HepG2 (cell line): ENCODE measurements around the gene PCNA. TPM values are rescaled to one million over a fixed set of nuclear protein-coding genes. Genes with fewer than 3 reads are reported as not detected.

Source experiments
- CAMTA2 ChIP-seq: sonication (generic); formaldehyde crosslinking; IDR thresholded peaks from 2 replicates; pipeline ENCODE4 v1.4.0; 2020; ENCODE audit warnings: mild to moderate bottlenecking, missing genetic modification reagents, borderline replicate concordance
- CCDC6 ChIP-seq: sonication (generic); formaldehyde crosslinking; IDR thresholded peaks from 2 replicates; pipeline ENCODE4 v1.8.1; 2022; ENCODE audit warnings: mild to moderate bottlenecking, missing genetic modification reagents, moderate library complexity
- ELF3 ChIP-seq: IDR thresholded peaks from 2 replicates; pipeline ENCODE4 v1.6.1; 2016; ENCODE audit warnings: missing genetic modification reagents, missing compliant biosample characterization
- EZH2 ChIP-seq: conservative IDR thresholded peaks from 2 replicates; pipeline ENCODE4 v1.6.1; 2012; ENCODE audit warnings: mild to moderate bottlenecking, low read depth, low read length, moderate library complexity
- GATAD1 ChIP-seq: IDR thresholded peaks from 2 replicates; pipeline ENCODE4 v1.6.1; 2016; ENCODE audit warnings: missing genetic modification reagents, missing compliant biosample characterization
- GLI4 ChIP-seq: sonication (generic); formaldehyde crosslinking; IDR thresholded peaks from 2 replicates; pipeline ENCODE4 v1.5.1; 2020; ENCODE audit warnings: missing genetic modification reagents, mild to moderate bottlenecking, moderate library complexity, borderline replicate concordance
- HDAC6 ChIP-seq: fragments of 200-600 bp; sonication (generic); IDR thresholded peaks from 2 replicates; pipeline ENCODE4 v1.7.0; 2017; ENCODE audit warnings: mild to moderate bottlenecking, antibody characterized with exemption, low read length, low read depth
- HMG20B ChIP-seq: conservative IDR thresholded peaks from 2 replicates; pipeline ENCODE4 v1.6.1; 2016; ENCODE audit warnings: missing genetic modification reagents, missing compliant biosample characterization
- MAFF ChIP-seq: IDR thresholded peaks from 2 replicates; pipeline ENCODE4 v1.6.1; 2011; ENCODE audit warnings: low read depth, low read length, improper control_type of control experiment
- RARA ChIP-seq: IDR thresholded peaks from 2 replicates; pipeline ENCODE4 v1.6.1; 2016; ENCODE audit warnings: missing genetic modification reagents, missing compliant biosample characterization
- REPIN1 ChIP-seq: sonication (generic); formaldehyde crosslinking; IDR thresholded peaks from 2 replicates; pipeline ENCODE4 v1.8.0; 2022; ENCODE audit warnings: missing genetic modification reagents, low read depth, mild to moderate bottlenecking, borderline replicate concordance
- RFX3 ChIP-seq: IDR thresholded peaks from 2 replicates; pipeline ENCODE4 v1.6.1; 2016; ENCODE audit warnings: missing biosample characterization, missing genetic modification reagents
- RNF2 ChIP-seq: fragments of 450-650 bp; conservative IDR thresholded peaks from 2 replicates; pipeline ENCODE4 v1.6.1; 2016; ENCODE audit warnings: low read depth
- SALL1 ChIP-seq: sonication (generic); formaldehyde crosslinking; IDR thresholded peaks from 2 replicates; pipeline ENCODE4 v1.8.0; 2022; ENCODE audit warnings: mild to moderate bottlenecking, missing genetic modification reagents
- SP2 ChIP-seq: sonication (generic); formaldehyde crosslinking; IDR thresholded peaks from 2 replicates; pipeline ENCODE4 v1.5.1; 2020; ENCODE audit warnings: mild to moderate bottlenecking, missing genetic modification reagents
- ZBTB20 ChIP-seq: sonication (generic); formaldehyde crosslinking; IDR thresholded peaks from 2 replicates; pipeline ENCODE4 v1.8.1; 2023; ENCODE audit warnings: missing genetic modification reagents, low read depth, mild to moderate bottlenecking, borderline replicate concordance
- ZBTB8A ChIP-seq: sonication (generic); formaldehyde crosslinking; IDR thresholded peaks from 2 replicates; pipeline ENCODE4 v1.4.0; 2020; ENCODE audit warnings: mild to moderate bottlenecking, low read depth, missing genetic modification reagents, borderline replicate concordance
- ZMAT3 ChIP-seq: sonication (generic); formaldehyde crosslinking; conservative IDR thresholded peaks from 2 replicates; pipeline ENCODE4 v1.7.0; 2021; ENCODE audit warnings: missing genetic modification reagents
- ZMYM2 ChIP-seq: sonication (generic); formaldehyde crosslinking; IDR thresholded peaks from 2 replicates; pipeline ENCODE4 v1.8.0; 2022; ENCODE audit warnings: mild to moderate bottlenecking, missing genetic modification reagents
- ZNF207 ChIP-seq: fragments of 450-650 bp; IDR thresholded peaks from 2 replicates; pipeline ENCODE4 v1.6.1; 2016; ENCODE audit warnings: antibody characterized with exemption, borderline replicate concordance
- ZNF615 ChIP-seq: sonication (generic); formaldehyde crosslinking; IDR thresholded peaks from 2 replicates; pipeline ENCODE4 v1.5.0; 2020; ENCODE audit warnings: mild to moderate bottlenecking, missing genetic modification reagents, borderline replicate concordance
- ZSCAN20 ChIP-seq: sonication (generic); formaldehyde crosslinking; IDR thresholded peaks from 2 replicates; pipeline ENCODE4 v1.4.0; 2020; ENCODE audit warnings: missing genetic modification reagents, mild to moderate bottlenecking, borderline replicate concordance
- polyA plus RNA-seq, 8 experiments: library from polyadenylated mRNA; depleted of rRNA in 3 of 8; stranded (reverse) in 7 of 8; unstranded in 1 of 8; fragments of >200 nt; fragmentation: Illumina TruSeq in 4 of 8; extraction: Trizol in 4 of 8; gene quantifications; 2 replicates each; pipeline versions ENCODE4 v1.2.1 to v1.2.3, GENCODE V29; 2011 to 2016; ENCODE audit warnings: low read depth in 4 of 8, missing spikeins in 1 of 8, mixed read lengths in 1 of 8; ENCODE audit not compliant: insufficient read depth in 1 of 8
- total RNA-seq, 5 experiments: library from RNA; depleted of rRNA; stranded (reverse); fragments of >200 nt; fragmentation: Illumina TruSeq; extraction: Trizol; gene quantifications; 2 replicates each; pipeline ENCODE4 v1.2.3, GENCODE V29; 2016; ENCODE audit warnings: low read depth in 1 of 5
- TF ChIP-seq, protein P1 (sequence below): sonication (generic); formaldehyde crosslinking; IDR thresholded peaks from 2 replicates; pipeline ENCODE4 v1.8.1; 2023; ENCODE audit warnings: mild to moderate bottlenecking, moderate library complexity, missing genetic modification reagents
- TF ChIP-seq, protein P2 (sequence below): sonication (generic); formaldehyde crosslinking; IDR thresholded peaks from 2 replicates; pipeline ENCODE4 v1.4.0; 2020; ENCODE audit warnings: mild to moderate bottlenecking, missing genetic modification reagents
- TF ChIP-seq, protein P3 (sequence below): sonication (generic); formaldehyde crosslinking; IDR thresholded peaks from 2 replicates; pipeline ENCODE4 v1.4.0; 2020; ENCODE audit warnings: missing genetic modification reagents
- TF ChIP-seq, protein P4 (sequence below): sonication (generic); formaldehyde crosslinking; IDR thresholded peaks from 2 replicates; pipeline ENCODE4 v1.5.0; 2020; ENCODE audit warnings: mild to moderate bottlenecking, missing genetic modification reagents

PCNA gene
- total and polyA plus RNA-seq, 2 of the 13 experiments (the other 11 are each of a cell fraction or from before 2014, with no cell fraction given) = 229 to 655 TPM

DNA sequence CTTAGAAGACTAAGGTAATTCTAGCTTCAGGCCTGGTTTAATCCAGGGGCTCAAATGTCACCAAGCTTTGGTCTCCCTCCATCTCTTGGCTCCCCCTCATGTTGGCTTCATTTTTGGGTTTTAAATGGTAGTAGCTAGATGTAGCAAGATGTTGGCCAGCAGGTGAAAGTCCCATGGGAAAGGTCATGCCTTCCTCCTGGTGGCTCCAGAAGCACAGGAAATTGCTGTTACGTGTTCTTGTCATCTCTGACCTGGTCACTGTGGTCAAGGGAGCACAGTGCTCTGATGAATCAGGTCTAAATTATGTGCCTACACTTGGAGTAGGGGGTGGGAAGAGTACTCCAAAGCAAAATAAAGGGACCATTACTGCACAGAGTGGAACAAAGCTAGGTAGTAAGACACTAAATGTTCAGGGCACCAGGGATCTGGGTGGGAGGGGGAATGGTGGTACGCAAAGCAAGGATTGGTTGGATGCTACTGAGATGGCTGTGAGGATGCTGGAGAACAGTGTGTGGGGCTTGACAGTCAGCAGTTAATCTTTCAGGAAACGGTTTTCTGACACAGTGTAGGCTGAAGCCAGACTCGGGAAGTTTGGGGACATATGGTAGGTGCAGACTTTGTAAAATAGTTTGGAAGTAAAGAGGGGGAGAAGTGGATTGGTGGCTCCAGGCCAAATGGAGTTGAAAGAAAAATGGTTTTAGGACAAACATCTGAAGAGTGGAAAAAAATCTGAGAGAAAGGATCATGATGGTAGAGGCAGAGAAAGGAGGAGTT is 37.1 kb upstream of the PCNA start (continued):
- no peak; the same call in 1 of the 2 replicates for TF ChIP-seq GATAD1
- TF ChIP-seq RARA (CRISPR knock-in tag) = peak; percentile 99
- no peak for TF ChIP-seq HMG20B
- TF ChIP-seq CAMTA2 (CRISPR knock-in tag) = no peak
- no peak for TF ChIP-seq RFX3 (CRISPR knock-in tag)
- TF ChIP-seq CCDC6 (CRISPR knock-in tag) = no peak
- TF ChIP-seq ELF3 (CRISPR knock-in tag) = peak; percentile 88
- no peak for TF ChIP-seq ZNF207
- TF ChIP-seq, protein P1, sequence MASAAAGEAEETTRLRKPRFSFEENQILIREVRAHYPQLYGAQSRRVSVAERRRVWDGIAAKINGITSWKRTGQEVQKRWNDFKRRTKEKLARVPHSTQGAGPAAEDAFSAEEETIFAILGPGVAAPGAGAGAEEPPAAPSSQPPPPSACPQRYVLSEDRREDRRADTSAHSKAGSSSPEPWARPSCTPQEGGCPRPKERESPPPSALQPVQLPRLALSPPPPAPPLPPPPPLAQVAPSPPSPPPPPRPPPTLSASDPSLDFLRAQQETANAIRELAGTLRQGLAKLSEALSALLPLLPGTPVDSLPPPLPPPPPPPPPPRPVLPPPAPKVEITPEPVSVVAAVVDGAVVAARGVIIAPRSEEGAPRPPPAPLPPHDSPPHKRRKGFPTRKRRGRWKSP (CRISPR knock-in tag) = no peak
- TF ChIP-seq GLI4 (CRISPR knock-in tag) = no peak
- TF ChIP-seq RNF2 = no peak
- peak; percentile 61; the same call in 1 of the 2 replicates for TF ChIP-seq ZMYM2
- TF ChIP-seq, protein P2, sequence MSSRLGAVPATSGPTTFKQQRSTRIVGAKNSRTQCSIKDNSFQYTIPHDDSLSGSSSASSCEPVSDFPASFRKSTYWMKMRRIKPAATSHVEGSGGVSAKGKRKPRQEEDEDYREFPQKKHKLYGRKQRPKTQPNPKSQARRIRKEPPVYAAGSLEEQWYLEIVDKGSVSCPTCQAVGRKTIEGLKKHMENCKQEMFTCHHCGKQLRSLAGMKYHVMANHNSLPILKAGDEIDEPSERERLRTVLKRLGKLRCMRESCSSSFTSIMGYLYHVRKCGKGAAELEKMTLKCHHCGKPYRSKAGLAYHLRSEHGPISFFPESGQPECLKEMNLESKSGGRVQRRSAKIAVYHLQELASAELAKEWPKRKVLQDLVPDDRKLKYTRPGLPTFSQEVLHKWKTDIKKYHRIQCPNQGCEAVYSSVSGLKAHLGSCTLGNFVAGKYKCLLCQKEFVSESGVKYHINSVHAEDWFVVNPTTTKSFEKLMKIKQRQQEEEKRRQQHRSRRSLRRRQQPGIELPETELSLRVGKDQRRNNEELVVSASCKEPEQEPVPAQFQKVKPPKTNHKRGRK = no peak
- no peak for TF ChIP-seq EZH2
- no peak for TF ChIP-seq REPIN1 (CRISPR knock-in tag)
- TF ChIP-seq, protein P3, sequence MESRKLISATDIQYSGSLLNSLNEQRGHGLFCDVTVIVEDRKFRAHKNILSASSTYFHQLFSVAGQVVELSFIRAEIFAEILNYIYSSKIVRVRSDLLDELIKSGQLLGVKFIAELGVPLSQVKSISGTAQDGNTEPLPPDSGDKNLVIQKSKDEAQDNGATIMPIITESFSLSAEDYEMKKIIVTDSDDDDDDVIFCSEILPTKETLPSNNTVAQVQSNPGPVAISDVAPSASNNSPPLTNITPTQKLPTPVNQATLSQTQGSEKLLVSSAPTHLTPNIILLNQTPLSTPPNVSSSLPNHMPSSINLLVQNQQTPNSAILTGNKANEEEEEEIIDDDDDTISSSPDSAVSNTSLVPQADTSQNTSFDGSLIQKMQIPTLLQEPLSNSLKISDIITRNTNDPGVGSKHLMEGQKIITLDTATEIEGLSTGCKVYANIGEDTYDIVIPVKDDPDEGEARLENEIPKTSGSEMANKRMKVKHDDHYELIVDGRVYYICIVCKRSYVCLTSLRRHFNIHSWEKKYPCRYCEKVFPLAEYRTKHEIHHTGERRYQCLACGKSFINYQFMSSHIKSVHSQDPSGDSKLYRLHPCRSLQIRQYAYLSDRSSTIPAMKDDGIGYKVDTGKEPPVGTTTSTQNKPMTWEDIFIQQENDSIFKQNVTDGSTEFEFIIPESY = no peak
- no peak for TF ChIP-seq ZBTB8A (CRISPR knock-in tag)
- TF ChIP-seq ZSCAN20 (CRISPR knock-in tag) = no peak
- no peak for TF ChIP-seq HDAC6
- TF ChIP-seq MAFF = peak; percentile 16; the same call in 1 of the 2 replicates
- peak; percentile 40; the same call in 1 of the 2 replicates for TF ChIP-seq ZBTB20 (CRISPR knock-in tag)
- TF ChIP-seq SP2 (CRISPR knock-in tag) = no peak
- TF ChIP-seq ZMAT3 = no peak
- no peak for TF ChIP-seq ZNF615 (CRISPR knock-in tag)
- peak; percentile 76 for TF ChIP-seq SALL1 (CRISPR knock-in tag)
- TF ChIP-seq, protein P4, sequence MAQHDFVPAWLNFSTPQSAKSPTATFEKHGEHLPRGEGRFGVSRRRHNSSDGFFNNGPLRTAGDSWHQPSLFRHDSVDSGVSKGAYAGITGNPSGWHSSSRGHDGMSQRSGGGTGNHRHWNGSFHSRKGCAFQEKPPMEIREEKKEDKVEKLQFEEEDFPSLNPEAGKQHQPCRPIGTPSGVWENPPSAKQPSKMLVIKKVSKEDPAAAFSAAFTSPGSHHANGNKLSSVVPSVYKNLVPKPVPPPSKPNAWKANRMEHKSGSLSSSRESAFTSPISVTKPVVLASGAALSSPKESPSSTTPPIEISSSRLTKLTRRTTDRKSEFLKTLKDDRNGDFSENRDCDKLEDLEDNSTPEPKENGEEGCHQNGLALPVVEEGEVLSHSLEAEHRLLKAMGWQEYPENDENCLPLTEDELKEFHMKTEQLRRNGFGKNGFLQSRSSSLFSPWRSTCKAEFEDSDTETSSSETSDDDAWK = no peak
